ENCODE results near the gene CMTM3. TPM values are rescaled to one million over a fixed set of nuclear protein-coding genes. Genes with fewer than 3 reads are reported as not detected.

CMTM3 gene
- total and polyA plus RNA-seq, 9 of the 15 experiments (the other 6 are each of a cell fraction or from before 2014, with no cell fraction given) = 4.6 to 33.4 (median 17.5) TPM

GRCh38 chr16:66604376-66605176, at the start of gene CMTM3 (continued):
- TF ChIP-seq MAZ (CRISPR knock-in tag; conservative IDR thresholded peaks at IDR 0.05 in 1 of 2, IDR thresholded peaks at IDR 0.05 in 1 of 2) = peak in 1 of 2 experiments; percentile 76; a peak in 3 of 4 replicates
- no peak for TF ChIP-seq ZZZ3 (IDR thresholded peaks at IDR 0.05)
- no peak for TF ChIP-seq TRIM24 (IDR thresholded peaks at IDR 0.05)
- TF ChIP-seq ZNF197 (CRISPR knock-in tag; IDR thresholded peaks at IDR 0.05; ENCODE audit: low read depth) = no peak
- TF ChIP-seq KLF13 (tag; IDR thresholded peaks at IDR 0.05; ENCODE audit: borderline replicate concordance, low read depth) = 0 out of 2 replicates have a peak, but pooled peaks have one; percentile 38
- TF ChIP-seq SIN3A (IDR thresholded peaks at IDR 0.05; ENCODE audit: borderline replicate concordance in 2 of 2, control insufficient read depth in 1 of 2, low read depth in 2 of 2, low read length in 2 of 2) = 0 out of 4 replicates have a peak, but pooled peaks of 1 of the 2 experiments have one; percentile 16
- no peak for TF ChIP-seq ARID2 (IDR thresholded peaks at IDR 0.05)
- TF ChIP-seq FOXM1 (IDR thresholded peaks at IDR 0.05; ENCODE audit: low read depth) = no peak
- no peak for TF ChIP-seq FOXM1 (CRISPR knock-in tag; IDR thresholded peaks at IDR 0.05; ENCODE audit: low read depth)
- TF ChIP-seq FOXA3 (CRISPR knock-in tag; conservative IDR thresholded peaks at IDR 0.05 in 1 of 2, IDR thresholded peaks at IDR 0.05 in 1 of 2) = 0 out of 4 replicates have a peak, but pooled peaks of 1 of the 2 experiments have one; percentile 1
- TF ChIP-seq HDAC2 (IDR thresholded peaks at IDR 0.05) = no peak
- peak; percentile 51; the same call in 1 of the 2 replicates for TF ChIP-seq EP400 (IDR thresholded peaks at IDR 0.05)
- TF ChIP-seq ZNF354B (CRISPR knock-in tag; IDR thresholded peaks at IDR 0.05) = no peak
- TF ChIP-seq MYC (IDR thresholded peaks at IDR 0.05; ENCODE audit: low read depth, low read length) = peak; percentile 37; the same call in 1 of the 2 replicates
- no peak for TF ChIP-seq MYC (CRISPR knock-in tag; IDR thresholded peaks at IDR 0.05; ENCODE audit: borderline replicate concordance, low read depth)
- TF ChIP-seq RFX1 (IDR thresholded peaks at IDR 0.05) = no peak
- no peak for TF ChIP-seq E4F1 (CRISPR knock-in tag; IDR thresholded peaks at IDR 0.05; ENCODE audit: borderline replicate concordance)
- 0 out of 2 replicates have a peak, but pooled peaks have one; percentile 9 for TF ChIP-seq ESRRA (IDR thresholded peaks at IDR 0.05; ENCODE audit: borderline replicate concordance, low read depth)
- TF ChIP-seq PHF20 (IDR thresholded peaks at IDR 0.05; ENCODE audit: partially characterized antibody) = no peak
- no peak for TF ChIP-seq ZNF133 (CRISPR knock-in tag; IDR thresholded peaks at IDR 0.05)
- no peak for TF ChIP-seq MBD1 (CRISPR knock-in tag; IDR thresholded peaks at IDR 0.05)
- no peak for TF ChIP-seq ID3 (CRISPR knock-in tag; IDR thresholded peaks at IDR 0.05)
- TF ChIP-seq ID3 (tag; IDR thresholded peaks at IDR 0.05) = no peak
- no peak for TF ChIP-seq KLF1 (tag; IDR thresholded peaks at IDR 0.05)
